Right forelimb (tissue), 1 donor: Measurements from ENCODE around the gene C19orf25.
"Not testable (repeated sequence)": the region's sequence is repeated elsewhere in the genome, so short reads cannot be mapped to it uniquely, and the experiment has no call there.

ENCODE experiments used
- DNase-seq: peaks from one replicate; pipeline ENCODE4 v3.0.0-alpha.2; 2018

Gene C19orf25

GRCh38 chr19:1445932-1446712 is 32.9 kb downstream of the C19orf25 start:
- DNase-seq: no peak

DNA sequence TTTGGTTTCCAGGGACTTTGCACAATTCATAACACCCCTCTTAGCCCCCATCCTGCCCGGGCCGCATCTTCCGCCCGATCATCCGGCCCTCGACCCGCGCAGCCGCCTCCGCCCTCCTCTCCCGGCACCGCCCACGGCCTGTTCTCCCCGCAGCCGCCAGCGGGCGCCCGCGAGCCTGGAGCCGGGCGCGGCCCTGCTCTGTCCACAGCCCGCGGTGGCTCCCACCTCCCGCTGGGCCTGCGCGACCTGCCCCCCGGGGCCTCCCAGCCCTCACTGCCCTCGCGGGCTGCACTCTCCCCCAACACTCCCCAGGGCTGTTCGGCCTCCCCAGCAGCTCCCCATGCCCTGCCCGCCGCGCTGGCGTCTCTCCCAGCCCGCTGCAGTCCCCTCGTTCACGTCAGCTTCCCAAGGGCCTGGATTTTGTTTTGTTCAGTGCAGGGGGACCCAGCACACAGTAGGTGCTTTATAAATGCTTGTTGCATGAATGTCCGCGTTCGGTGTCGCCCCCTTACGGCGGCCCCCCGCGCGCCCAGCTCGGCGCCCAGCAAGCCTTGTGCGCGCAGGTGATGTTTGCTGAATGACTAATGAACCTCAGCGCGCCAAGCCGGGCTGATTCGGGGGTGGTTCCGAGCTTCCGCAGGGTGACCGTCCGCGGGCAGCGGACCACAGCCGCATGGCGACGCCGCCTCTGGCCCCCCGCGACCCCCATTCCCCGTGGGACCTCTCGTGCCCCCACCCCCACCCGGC is 33.7 kb downstream of the C19orf25 start:
- peak; percentile 82 for DNase-seq

DNA sequence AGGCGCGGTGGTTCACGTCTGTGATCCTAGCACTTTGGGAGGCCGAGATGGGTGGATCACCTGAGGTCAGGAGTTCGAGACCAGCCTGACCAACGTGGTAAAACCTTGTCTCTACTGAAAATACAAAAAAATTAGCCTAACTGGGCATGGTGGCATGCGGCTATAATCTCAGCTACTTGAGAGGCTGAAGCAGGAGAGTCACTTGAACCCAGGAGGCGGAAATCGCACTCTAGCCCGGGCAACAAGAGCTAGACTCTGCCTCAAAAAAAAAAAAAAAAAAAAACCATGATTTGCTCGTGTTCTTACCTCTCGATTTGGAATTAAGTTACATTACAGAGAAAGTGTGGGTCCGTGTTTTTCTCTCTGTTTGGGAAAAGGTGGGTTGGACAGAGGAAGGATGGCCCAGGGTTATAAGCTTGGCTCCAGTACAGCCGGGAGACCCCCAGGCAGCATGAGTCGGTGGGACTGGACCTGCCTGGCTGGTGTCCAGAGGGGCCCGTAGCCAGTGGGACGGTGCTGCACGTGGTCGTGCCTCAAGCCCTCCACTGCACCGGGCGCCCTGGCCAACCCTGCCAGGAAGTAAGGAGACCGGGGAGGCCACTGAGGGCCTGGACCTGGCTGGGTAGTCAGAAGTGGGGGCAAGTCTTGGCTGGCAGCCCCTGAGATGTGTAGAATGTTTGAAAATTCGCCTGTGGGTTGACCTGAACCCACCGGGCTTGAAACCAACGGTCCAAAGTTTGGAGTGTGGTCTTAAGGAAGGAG is 37.2 kb downstream of the C19orf25 start:
- no peak for DNase-seq

- DNase-seq: no peak
These were observed 38.0 kb downstream of the C19orf25 start for GRCh38 chr19:1441022-1441426.

- DNase-seq: no peak
These were observed 38.6 kb downstream of the C19orf25 start for GRCh38 chr19:1440418-1440801.

GRCh38 chr19:1439525-1440417 is 39.2 kb downstream of the C19orf25 start:
- DNase-seq: not testable (repeated sequence)

- DNase-seq: no peak
These were observed 40.1 kb downstream of the C19orf25 start for GRCh38 chr19:1438933-1439354.

- DNase-seq: peak; percentile 98
These were observed 40.7 kb downstream of the C19orf25 start, which contains the start of gene RPS15 for GRCh38 chr19:1438035-1438932. Gene RPS15, plus strand, starts transcription at chr19:1438396. Its CDS starts 30 bp downstream, at chr19:1438426.

GRCh38 chr19:1437609-1438008 is 41.4 kb downstream of the C19orf25 start:
- DNase-seq: no peak

- no peak for DNase-seq
These were observed 43.5 kb downstream of the C19orf25 start for GRCh38 chr19:1435378-1435989.

- no peak for DNase-seq
These were observed 44.4 kb downstream of the C19orf25 start for GRCh38 chr19:1434577-1435060.

DNA sequence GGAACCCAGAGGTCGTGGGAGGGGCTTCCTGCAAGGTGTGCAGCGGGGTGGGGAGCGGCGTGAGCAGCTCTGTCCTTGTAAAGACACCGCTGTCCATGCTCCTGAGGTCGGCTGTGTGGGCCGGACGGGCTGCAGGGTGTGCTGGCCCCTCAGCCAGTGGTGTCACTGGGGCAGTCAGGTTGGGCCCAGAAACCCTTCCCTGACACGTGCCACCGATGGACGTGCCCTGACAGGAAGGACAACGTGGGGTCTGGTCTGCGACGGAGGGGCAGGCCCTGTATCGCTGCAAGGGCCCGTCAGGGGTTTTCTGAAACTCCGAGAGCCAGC is 45.0 kb downstream of the C19orf25 start:
- DNase-seq: no peak

- no peak for DNase-seq
These were observed 45.6 kb downstream of the C19orf25 start for GRCh38 chr19:1433119-1434039.

DNA sequence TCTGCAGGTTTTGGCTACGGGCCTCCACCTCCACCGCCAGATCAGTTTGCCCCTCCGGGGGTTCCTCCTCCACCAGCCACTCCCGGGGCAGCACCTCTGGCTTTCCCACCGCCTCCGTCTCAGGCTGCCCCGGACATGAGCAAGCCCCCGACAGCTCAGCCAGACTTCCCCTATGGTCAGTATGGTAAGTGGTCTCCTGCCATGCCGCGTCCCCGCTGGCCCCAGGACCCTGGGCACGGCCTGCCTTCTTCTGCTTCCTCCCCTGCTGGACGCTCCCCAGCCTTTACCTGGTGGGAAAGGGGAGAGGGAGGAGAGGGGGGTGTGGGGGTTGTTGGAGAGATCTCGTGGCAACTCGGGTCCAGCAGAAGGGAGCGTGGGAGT is 46.5 kb downstream of the C19orf25 start:
- DNase-seq: no peak

- no peak for DNase-seq
These were observed 47.1 kb downstream of the C19orf25 start for GRCh38 chr19:1431759-1432506.

DNA sequence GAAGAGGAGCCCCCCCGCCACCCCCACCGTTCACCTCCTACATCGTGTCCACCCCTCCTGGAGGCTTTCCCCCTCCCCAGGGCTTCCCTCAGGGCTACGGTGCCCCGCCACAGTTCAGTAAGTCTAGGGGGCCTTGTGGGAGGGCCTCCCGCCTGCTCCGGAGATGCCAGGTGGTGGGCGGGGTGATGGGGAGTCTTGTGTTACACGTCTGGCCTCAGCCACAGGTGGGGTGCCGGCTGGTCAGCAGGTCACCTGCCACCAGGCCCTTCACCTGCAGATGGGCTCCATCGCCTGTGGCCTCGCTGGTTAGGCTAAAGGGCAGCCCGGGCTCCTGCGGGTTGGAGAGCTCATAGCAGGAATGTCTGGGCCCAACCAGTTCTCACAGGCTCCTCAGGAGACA is 48.8 kb downstream of the C19orf25 start:
- no peak for DNase-seq

DNA sequence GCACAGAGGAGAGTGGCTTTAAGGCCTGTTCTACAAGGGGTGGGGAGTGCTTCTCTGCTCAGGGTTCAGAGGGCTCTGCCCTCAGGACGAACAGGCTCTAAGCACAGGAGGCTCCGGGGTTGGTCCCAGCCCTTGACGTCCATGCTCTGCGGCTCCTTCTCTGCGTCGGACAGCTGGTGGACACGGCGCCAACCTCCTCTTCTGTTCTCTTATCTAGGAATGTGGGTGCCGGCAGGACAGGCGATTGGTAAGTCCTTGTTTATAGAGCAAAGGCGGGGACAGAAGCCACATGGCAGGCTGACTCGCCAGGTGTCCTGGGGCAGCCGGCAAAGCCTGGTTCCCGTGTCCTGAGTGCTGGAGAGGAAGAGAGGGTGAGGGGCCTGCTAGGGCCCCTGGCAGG is 49.3 kb downstream of the C19orf25 start:
- DNase-seq: no peak

- DNase-seq: no peak
These were observed 50.1 kb downstream of the C19orf25 start for GRCh38 chr19:1428738-1429391.
